ENCODE data around the gene NELFB.

Gene NELFB

DNA sequence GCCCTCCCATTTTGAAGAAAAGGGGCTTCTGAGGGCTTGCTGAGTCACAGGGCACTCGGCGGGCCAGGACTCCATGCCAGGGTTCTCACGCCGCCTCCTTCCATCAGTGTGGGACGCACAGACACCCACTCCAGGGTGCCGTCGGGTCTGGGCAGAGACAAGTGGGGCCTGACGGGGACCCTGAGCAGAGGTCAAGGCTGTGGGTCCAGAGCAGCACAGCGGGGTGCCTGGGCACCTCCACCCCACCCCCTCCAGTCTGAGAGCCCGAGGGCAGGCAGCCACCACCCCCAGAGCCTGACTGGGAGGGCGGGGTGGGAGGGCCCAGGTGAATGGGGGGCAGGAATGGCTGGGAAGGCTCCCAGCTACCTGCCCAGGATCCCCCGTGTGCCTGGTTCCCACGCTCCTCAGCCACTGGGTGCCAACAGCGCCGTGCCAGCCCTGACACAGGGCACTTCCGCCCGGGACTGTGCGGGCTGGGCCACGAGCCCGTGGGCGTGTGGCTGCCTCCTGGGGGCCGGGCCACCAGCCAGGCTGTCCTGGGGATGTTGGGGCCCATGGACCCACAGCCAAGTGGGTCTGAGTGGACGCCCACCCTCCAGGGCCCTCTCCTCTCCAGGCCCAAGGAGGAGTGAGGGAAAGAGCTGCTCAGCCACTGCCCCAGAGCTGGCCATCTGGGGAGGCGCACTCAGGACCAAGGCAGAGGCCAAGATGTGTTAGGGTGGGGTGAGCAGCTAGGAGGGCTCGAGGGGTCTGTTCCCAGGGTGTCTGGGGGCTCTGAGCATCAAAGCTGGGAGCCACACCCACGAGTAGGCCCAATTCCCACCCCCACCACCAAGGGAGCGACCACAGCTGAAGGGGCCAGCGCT lies 57.1 kb downstream of the NELFB start:
- Histone ChIP-seq H3K36me3 (no peaks in the 10 kb centered on the region), H3K27ac (no peak overlapping the region), H4K20me1 (no peaks in the 10 kb centered on the region), H3K4me3 (no peak overlapping the region), H3K27me3 (no peaks in the 10 kb centered on the region), H3K9me3 (no peaks in the 10 kb centered on the region), H3K9ac (no peak overlapping the region), H3K4me1 (peaks cover 73% of the 10 kb centered on the region), H3K4me2 (no peak overlapping the region)
- no peak for TF ChIP-seq Cebpa-rat (IDR thresholded peaks at IDR 0.05)

GRCh38 chr9:137312852-137313325 lies 57.8 kb downstream of the NELFB start:
- TF ChIP-seq Cebpa-rat (IDR thresholded peaks at IDR 0.05) = no peak
- Histone ChIP-seq H3K27me3 (no peaks in the 10 kb centered on the region), H3K4me3 (no peak overlapping the region), H3K9me3 (no peaks in the 10 kb centered on the region), H3K9ac (0 out of 2 replicates have a peak overlapping the region, but pooled peaks have one; percentile 27), H3K4me2 (peak overlapping the region; percentile 59; the same call in 1 of the 2 replicates), H3K27ac (peak overlapping the region; percentile 44; the same call in 1 of the 2 replicates), H3K4me1 (peaks cover 75% of the 10 kb centered on the region), H3K36me3 (no peaks in the 10 kb centered on the region), H4K20me1 (no peaks in the 10 kb centered on the region)

- no peak overlapping the region for H3K4me3 ChIP-seq
- no peaks in the 10 kb centered on the region for H3K36me3 ChIP-seq
- no peaks in the 10 kb centered on the region for H3K9me3 ChIP-seq
- no peaks in the 10 kb centered on the region for H3K27me3 ChIP-seq
- peak overlapping the region; percentile 44; the same call in 1 of the 2 replicates for H3K27ac ChIP-seq
- peaks cover 76% of the 10 kb centered on the region for H3K4me1 ChIP-seq
- no peak for TF ChIP-seq Cebpa-rat (IDR thresholded peaks at IDR 0.05)
- H3K4me2 ChIP-seq = peak overlapping the region; percentile 59; the same call in 1 of the 2 replicates
- 0 out of 2 replicates have a peak overlapping the region, but pooled peaks have one; percentile 27 for H3K9ac ChIP-seq
- no peaks in the 10 kb centered on the region for H4K20me1 ChIP-seq
Observed at GRCh38 chr9:137313326-137313936, 58.3 kb downstream of the NELFB start.

- H3K4me3 ChIP-seq = no peak overlapping the region
- no peaks in the 10 kb centered on the region for H3K36me3 ChIP-seq
Observed at GRCh38 chr9:137313956-137314560, 58.9 kb downstream of the NELFB start.

GRCh38 chr9:137314561-137315560 lies 59.7 kb downstream of the NELFB start:
- H3K4me2 ChIP-seq = peak overlapping the region; percentile 91
- no peaks in the 10 kb centered on the region for H4K20me1 ChIP-seq
- peaks cover 82% of the 10 kb centered on the region for H3K4me1 ChIP-seq
- H3K36me3 ChIP-seq = no peaks in the 10 kb centered on the region
- TF ChIP-seq Cebpa-rat (IDR thresholded peaks at IDR 0.05) = no peak
- H3K4me3 ChIP-seq = no peak overlapping the region
- no peaks in the 10 kb centered on the region for H3K9me3 ChIP-seq
- peak overlapping the region; percentile 53; the same call in 1 of the 2 replicates for H3K9ac ChIP-seq
- H3K27me3 ChIP-seq = no peaks in the 10 kb centered on the region
- H3K27ac ChIP-seq = peak overlapping the region; percentile 64

More at GRCh38 chr9:137313956-137314560, 58.9 kb downstream of the NELFB start:
- H3K4me2 ChIP-seq = peak overlapping the region; percentile 59
- no peaks in the 10 kb centered on the region for H4K20me1 ChIP-seq
- no peak for TF ChIP-seq Cebpa-rat (IDR thresholded peaks at IDR 0.05)
- H3K27ac ChIP-seq = peak overlapping the region; percentile 13; the same call in 1 of the 2 replicates
- H3K9ac ChIP-seq = no peak overlapping the region
- H3K9me3 ChIP-seq = no peaks in the 10 kb centered on the region
- H3K4me1 ChIP-seq = peaks cover 80% of the 10 kb centered on the region
- H3K27me3 ChIP-seq = no peaks in the 10 kb centered on the region

- Histone ChIP-seq H3K9me3 (no peaks in the 10 kb centered on the region), H3K4me2 (peak overlapping the region; percentile 91), H3K4me3 (no peak overlapping the region), H3K27ac (peak overlapping the region; percentile 64), H3K4me1 (peaks cover 86% of the 10 kb centered on the region), H3K36me3 (no peaks in the 10 kb centered on the region), H3K9ac (peak overlapping the region; percentile 53; the same call in 1 of the 2 replicates), H3K27me3 (no peaks in the 10 kb centered on the region), H4K20me1 (no peaks in the 10 kb centered on the region)
- TF ChIP-seq Cebpa-rat (IDR thresholded peaks at IDR 0.05) = no peak
Observed at GRCh38 chr9:137315581-137316011, 60.5 kb downstream of the NELFB start.

DNA sequence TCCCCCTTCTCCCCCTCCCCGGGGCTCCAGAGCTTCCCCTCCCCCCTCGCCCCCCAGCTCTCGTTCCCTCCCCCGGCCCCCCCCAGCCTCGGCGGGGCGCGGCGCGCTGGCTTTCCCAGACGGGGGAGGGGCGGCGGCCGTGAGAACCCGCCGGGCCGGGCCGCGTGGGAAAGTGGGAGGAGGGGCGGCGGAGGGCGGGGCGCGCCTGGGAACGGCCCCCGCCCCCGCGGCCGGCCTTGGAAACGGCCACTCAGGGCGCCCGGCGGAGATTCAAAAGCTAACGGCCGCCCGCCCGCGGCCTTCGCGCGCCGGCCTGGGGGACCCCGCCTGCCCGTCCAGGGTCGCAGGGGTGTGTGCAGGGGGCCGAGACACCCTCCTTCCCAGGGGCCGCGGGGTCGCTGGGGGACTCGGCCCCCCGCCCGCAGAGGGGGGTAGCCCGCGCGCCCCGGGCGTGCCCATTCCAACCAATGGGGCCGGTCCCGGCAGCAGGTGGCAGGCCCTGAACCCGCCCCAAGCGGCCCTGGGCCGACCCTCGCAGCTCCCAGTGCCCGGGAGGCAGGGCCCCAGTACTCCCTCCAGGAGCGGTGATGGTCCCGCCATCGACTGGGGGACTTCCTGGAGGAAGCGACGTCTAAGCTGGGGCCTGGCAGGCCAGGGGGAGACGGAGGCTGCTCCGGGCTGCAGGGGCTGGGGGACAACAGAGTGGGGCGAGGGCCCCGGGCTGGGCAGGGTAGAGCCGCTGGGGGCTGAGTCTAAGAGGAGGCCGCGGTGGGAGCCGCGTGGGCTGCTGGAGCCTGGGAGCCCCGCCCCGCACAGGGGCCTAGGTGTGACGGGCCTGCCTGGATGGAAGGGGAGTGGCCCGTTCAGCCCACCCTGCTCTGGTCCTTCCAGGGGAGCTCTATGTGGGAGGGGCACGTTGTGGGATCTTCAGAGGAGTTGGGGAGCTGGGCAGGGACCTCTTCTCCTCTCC lies 61.2 kb downstream of the NELFB start:
- no peaks in the 10 kb centered on the region for H3K36me3 ChIP-seq
- H3K4me3 ChIP-seq = peak overlapping the region; percentile 66
- no peaks in the 10 kb centered on the region for H3K9me3 ChIP-seq
- no peaks in the 10 kb centered on the region for H4K20me1 ChIP-seq
- H3K27ac ChIP-seq = peak overlapping the region; percentile 95
- TF ChIP-seq Cebpa-rat (IDR thresholded peaks at IDR 0.05) = no peak
- H3K4me1 ChIP-seq = peaks cover 86% of the 10 kb centered on the region
- H3K9ac ChIP-seq = peak overlapping the region; percentile 79
- H3K27me3 ChIP-seq = no peaks in the 10 kb centered on the region
- H3K4me2 ChIP-seq = peak overlapping the region; percentile 91

Data from BLaER1 (cell line).